ENCODE data around the gene ELMOD3.

Gene ELMOD3

DNA sequence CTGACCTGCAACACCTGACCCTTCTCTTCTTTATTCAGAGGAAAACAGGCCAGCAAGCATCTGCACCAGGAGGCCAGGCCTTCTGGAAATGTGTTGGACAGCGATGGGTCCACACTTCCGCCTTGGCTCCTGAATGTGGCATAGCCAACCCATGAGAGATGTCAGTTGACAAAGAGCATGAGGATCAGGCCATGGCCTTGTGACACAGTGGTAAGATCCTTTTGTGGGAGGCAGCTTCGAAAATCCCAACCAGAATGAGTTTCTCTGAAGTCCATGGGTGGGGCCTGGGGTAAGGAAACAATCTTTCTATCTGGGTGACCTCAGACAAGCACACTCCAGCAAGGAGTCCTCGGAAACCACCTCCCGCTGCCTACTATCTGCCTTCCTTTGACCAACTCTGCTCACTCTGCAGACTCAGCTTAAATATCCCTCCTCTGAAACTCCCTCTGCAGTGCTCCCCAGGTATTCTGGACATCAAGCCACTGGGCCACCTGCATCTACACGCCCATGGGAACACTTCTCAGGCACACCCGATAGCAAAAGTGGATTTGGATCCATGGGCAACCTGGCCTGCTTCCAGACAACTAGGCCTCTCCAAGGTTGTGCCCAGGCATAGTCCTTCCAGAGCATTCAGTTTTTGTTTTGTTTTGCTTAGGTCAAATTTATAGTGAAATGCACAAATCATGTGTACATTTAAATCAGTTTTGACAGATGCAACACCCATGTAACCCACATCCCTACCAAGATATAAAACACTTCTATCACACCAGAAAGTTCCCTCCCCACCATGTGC lies 60.4 kb downstream of the ELMOD3 start:
- no peak for DNase-seq (ENCODE audit: low read depth)
- TF ChIP-seq, protein P1, sequence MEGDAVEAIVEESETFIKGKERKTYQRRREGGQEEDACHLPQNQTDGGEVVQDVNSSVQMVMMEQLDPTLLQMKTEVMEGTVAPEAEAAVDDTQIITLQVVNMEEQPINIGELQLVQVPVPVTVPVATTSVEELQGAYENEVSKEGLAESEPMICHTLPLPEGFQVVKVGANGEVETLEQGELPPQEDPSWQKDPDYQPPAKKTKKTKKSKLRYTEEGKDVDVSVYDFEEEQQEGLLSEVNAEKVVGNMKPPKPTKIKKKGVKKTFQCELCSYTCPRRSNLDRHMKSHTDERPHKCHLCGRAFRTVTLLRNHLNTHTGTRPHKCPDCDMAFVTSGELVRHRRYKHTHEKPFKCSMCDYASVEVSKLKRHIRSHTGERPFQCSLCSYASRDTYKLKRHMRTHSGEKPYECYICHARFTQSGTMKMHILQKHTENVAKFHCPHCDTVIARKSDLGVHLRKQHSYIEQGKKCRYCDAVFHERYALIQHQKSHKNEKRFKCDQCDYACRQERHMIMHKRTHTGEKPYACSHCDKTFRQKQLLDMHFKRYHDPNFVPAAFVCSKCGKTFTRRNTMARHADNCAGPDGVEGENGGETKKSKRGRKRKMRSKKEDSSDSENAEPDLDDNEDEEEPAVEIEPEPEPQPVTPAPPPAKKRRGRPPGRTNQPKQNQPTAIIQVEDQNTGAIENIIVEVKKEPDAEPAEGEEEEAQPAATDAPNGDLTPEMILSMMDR (conservative IDR thresholded peaks at IDR 0.05; ENCODE audit: low read depth, low read length): no peak
- H3K4me3 ChIP-seq (ENCODE audit: low read depth, low read length): no peak overlapping the region

- H3K4me3 ChIP-seq (ENCODE audit: low read depth, low read length): no peak overlapping the region
- TF ChIP-seq, protein P1 (conservative IDR thresholded peaks at IDR 0.05; ENCODE audit: low read depth, low read length): no peak
- no peak for DNase-seq (ENCODE audit: low read depth)
Observed at GRCh38 chr2:85415980-85416650, 61.5 kb downstream of the ELMOD3 start.

- peak; percentile 83 for DNase-seq (ENCODE audit: low read depth)
- TF ChIP-seq, protein P1 (conservative IDR thresholded peaks at IDR 0.05; ENCODE audit: low read depth, low read length): no peak
- peak within 1 kb of the TSS; percentile 84 for H3K4me3 ChIP-seq (ENCODE audit: low read depth, low read length)
Observed at GRCh38 chr2:85418132-85419008, 63.8 kb downstream of the ELMOD3 start, which contains the start of gene SH2D6. Gene SH2D6, plus strand, starts transcription at chr2:85418714. Its CDS starts 10,752 bp downstream, at chr2:85429466.

- H3K4me3 ChIP-seq (ENCODE audit: low read depth, low read length): peak overlapping the region; percentile 84
- DNase-seq (ENCODE audit: low read depth): no peak
- TF ChIP-seq, protein P1 (conservative IDR thresholded peaks at IDR 0.05; ENCODE audit: low read depth, low read length): no peak
Observed at GRCh38 chr2:85419009-85419675, 64.6 kb downstream of the ELMOD3 start.

GRCh38 chr2:85420536-85421259 lies 66.1 kb downstream of the ELMOD3 start:
- DNase-seq (ENCODE audit: low read depth): peak; percentile 72
- peak overlapping the region; percentile 24 for H3K4me3 ChIP-seq (ENCODE audit: low read depth, low read length)
- TF ChIP-seq, protein P1 (conservative IDR thresholded peaks at IDR 0.05; ENCODE audit: low read depth, low read length): peak; percentile 100

Measured in choroid plexus epithelial cell (primary cell).